DND-41 (cell line): ENCODE measurements around the gene MX2.

Source experiments
- ATAC-seq: fragments of 200-7000 bp; cut with Tn5 transposase; 3 replicates; pipeline ENCODE4 v1.9.1; 2021; ENCODE audit warnings: low read depth; ENCODE audit not compliant: insufficient read depth
- DNase-seq: peaks from one replicate; pipeline ENCODE4 v3.0.0-alpha.2; 2020
- H2AFZ ChIP-seq: 2 replicates; pipeline ENCODE4 v1.6.0; 2012; ENCODE audit warnings: low read depth, low read length
- H3K27ac ChIP-seq: 2 replicates; pipeline ENCODE4 v1.5.1; 2012; ENCODE audit warnings: low read length, inconsistent platforms
- H3K27me3 ChIP-seq: fragments of 200-600 bp; sonication (generic); 2 replicates; pipeline ENCODE4 v1.6.0; 2012; ENCODE audit warnings: low read length, mild to moderate bottlenecking, inconsistent platforms; ENCODE audit not compliant: insufficient read depth, poor library complexity
- H3K36me3 ChIP-seq: 2 replicates; pipeline ENCODE4 v1.5.1; 2012; ENCODE audit warnings: low read length, inconsistent platforms; ENCODE audit not compliant: insufficient read depth
- H3K4me1 ChIP-seq: 2 replicates; pipeline ENCODE4 v1.5.1; 2012; ENCODE audit warnings: mild to moderate bottlenecking, low read length; ENCODE audit not compliant: insufficient read depth
- H3K4me2 ChIP-seq: 2 replicates; pipeline ENCODE4 v1.6.0; 2012; ENCODE audit warnings: mild to moderate bottlenecking, moderate library complexity, low read length, inconsistent platforms; ENCODE audit not compliant: insufficient read depth
- H3K4me3 ChIP-seq, 2 experiments: fragments of 200-600 bp in 1 of 2; shearing (Covaris generic) in 1 of 2; 2 replicates each; pipeline ENCODE4 v1.5.1; 2012 to 2016; ENCODE audit warnings: inconsistent platforms in 2 of 2, low read length in 2 of 2, mild to moderate bottlenecking in 2 of 2, low read depth in 1 of 2, moderate library complexity in 1 of 2
- H3K79me2 ChIP-seq: 2 replicates; pipeline ENCODE4 v1.6.0; 2012; ENCODE audit warnings: low read length, inconsistent platforms; ENCODE audit not compliant: insufficient read depth
- H3K9ac ChIP-seq: 2 replicates; pipeline ENCODE4 v1.6.0; 2012; ENCODE audit warnings: low read depth, mild to moderate bottlenecking, inconsistent platforms, low read length, moderate library complexity
- H3K9me3 ChIP-seq: 2 replicates; pipeline ENCODE4 v1.5.1; 2012; ENCODE audit warnings: low read length, moderate library complexity, mild to moderate bottlenecking, inconsistent platforms; ENCODE audit not compliant: insufficient read depth, severe bottlenecking
- H4K20me1 ChIP-seq: 2 replicates; pipeline ENCODE4 v1.6.0; 2012; ENCODE audit warnings: low read length; ENCODE audit not compliant: insufficient read depth
- EZH2 ChIP-seq: IDR thresholded peaks from 3 replicates; pipeline ENCODE4 v1.6.1; 2012; ENCODE audit warnings: borderline replicate concordance, low read depth, mild to moderate bottlenecking, moderate library complexity, low read length, inconsistent platforms; ENCODE audit not compliant: severe bottlenecking
- TF ChIP-seq, protein P1 (sequence below): IDR thresholded peaks from 2 replicates; pipeline ENCODE4 v1.5.1; 2012; ENCODE audit warnings: borderline replicate concordance, low read length, moderate library complexity, mild to moderate bottlenecking; ENCODE audit not compliant: poor library complexity, severe bottlenecking; ENCODE audit errors: extremely low read depth

MX2 gene

DNA sequence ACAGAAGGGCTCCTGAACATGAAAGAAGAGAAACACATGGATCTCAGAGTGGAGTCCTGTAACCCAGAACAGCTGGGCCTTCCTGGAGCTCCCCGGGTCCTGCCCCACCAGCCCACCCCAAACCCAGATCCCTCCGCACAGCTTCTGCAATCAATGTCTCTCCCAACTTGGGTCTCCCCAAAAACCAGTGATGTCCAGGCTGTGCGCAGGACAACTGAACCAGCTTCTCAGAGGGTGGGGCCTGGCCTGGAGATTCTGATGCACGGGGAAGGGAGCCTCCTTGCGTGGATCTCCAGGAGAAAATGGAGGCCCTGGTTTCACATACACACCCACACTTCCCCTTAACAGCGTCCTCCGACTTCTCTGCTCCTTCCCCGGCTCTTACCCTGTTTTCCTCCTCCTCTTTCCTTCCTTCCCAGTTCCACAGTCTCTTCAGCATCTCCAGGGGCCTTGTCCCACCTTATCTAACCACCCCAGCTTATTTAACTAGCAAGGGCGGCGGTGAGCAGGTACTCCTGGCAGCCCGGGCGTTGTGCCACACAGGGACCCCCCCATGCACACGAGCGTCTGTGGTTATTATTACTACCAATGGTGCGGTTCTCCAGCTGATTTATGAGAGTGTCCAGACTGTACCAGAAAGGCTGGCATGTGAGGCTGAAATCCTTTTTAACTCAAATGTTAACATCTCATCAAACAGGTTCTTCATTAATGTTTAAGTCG is 11.2 kb upstream of the MX2 start:
- Histone ChIP-seq H3K79me2 (no peaks in the 10 kb centered on the region), H3K4me2 (no peak overlapping the region), H4K20me1 (no peaks in the 10 kb centered on the region), H2AFZ (no peak overlapping the region), H3K27me3 (peaks cover 4% of the 10 kb centered on the region), H3K27ac (no peak overlapping the region), H3K4me3 (no peak overlapping the region), H3K9ac (no peak overlapping the region), H3K9me3 (no peaks in the 10 kb centered on the region), H3K4me1 (no peaks in the 10 kb centered on the region), H3K36me3 (no peaks in the 10 kb centered on the region)
- DNase-seq (no peak), ATAC-seq (no peak)
- no peak for TF ChIP-seq EZH2
- TF ChIP-seq, protein P1, sequence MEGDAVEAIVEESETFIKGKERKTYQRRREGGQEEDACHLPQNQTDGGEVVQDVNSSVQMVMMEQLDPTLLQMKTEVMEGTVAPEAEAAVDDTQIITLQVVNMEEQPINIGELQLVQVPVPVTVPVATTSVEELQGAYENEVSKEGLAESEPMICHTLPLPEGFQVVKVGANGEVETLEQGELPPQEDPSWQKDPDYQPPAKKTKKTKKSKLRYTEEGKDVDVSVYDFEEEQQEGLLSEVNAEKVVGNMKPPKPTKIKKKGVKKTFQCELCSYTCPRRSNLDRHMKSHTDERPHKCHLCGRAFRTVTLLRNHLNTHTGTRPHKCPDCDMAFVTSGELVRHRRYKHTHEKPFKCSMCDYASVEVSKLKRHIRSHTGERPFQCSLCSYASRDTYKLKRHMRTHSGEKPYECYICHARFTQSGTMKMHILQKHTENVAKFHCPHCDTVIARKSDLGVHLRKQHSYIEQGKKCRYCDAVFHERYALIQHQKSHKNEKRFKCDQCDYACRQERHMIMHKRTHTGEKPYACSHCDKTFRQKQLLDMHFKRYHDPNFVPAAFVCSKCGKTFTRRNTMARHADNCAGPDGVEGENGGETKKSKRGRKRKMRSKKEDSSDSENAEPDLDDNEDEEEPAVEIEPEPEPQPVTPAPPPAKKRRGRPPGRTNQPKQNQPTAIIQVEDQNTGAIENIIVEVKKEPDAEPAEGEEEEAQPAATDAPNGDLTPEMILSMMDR = no peak

DNA sequence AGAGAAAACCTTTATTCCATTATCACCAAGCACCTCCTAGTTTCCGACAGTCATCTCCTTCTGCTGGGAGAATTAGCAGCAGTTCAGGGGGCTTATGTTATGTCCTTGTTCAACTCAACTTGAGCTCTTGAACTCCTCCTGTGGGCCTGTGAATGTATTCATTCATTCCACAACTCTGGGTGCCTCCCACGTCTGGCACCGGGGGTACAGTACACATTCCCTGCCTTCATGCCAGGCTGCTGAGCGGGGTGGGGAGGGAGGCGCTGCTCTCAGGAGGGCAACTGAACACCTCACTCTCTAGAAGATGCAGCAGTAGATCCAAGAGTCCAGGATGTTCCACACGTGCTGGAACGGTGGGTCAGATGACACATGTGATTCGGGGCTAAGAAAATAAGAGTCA is 4.3 kb upstream of the MX2 start:
- H4K20me1 ChIP-seq = no peaks in the 10 kb centered on the region
- H3K4me2 ChIP-seq = no peak overlapping the region
- H3K27me3 ChIP-seq = peaks cover 4% of the 10 kb centered on the region
- ATAC-seq (no peak), DNase-seq (no peak)
- H3K9ac ChIP-seq = no peak overlapping the region
- H3K4me1 ChIP-seq = peaks cover 17% of the 10 kb centered on the region
- no peak overlapping the region for H3K27ac ChIP-seq
- no peak overlapping the region for H3K4me3 ChIP-seq
- H3K9me3 ChIP-seq = no peaks in the 10 kb centered on the region
- H3K79me2 ChIP-seq = no peaks in the 10 kb centered on the region
- no peaks in the 10 kb centered on the region for H3K36me3 ChIP-seq
- no peak overlapping the region for H2AFZ ChIP-seq
- no peak for TF ChIP-seq EZH2
- TF ChIP-seq, protein P1 = no peak

DNA sequence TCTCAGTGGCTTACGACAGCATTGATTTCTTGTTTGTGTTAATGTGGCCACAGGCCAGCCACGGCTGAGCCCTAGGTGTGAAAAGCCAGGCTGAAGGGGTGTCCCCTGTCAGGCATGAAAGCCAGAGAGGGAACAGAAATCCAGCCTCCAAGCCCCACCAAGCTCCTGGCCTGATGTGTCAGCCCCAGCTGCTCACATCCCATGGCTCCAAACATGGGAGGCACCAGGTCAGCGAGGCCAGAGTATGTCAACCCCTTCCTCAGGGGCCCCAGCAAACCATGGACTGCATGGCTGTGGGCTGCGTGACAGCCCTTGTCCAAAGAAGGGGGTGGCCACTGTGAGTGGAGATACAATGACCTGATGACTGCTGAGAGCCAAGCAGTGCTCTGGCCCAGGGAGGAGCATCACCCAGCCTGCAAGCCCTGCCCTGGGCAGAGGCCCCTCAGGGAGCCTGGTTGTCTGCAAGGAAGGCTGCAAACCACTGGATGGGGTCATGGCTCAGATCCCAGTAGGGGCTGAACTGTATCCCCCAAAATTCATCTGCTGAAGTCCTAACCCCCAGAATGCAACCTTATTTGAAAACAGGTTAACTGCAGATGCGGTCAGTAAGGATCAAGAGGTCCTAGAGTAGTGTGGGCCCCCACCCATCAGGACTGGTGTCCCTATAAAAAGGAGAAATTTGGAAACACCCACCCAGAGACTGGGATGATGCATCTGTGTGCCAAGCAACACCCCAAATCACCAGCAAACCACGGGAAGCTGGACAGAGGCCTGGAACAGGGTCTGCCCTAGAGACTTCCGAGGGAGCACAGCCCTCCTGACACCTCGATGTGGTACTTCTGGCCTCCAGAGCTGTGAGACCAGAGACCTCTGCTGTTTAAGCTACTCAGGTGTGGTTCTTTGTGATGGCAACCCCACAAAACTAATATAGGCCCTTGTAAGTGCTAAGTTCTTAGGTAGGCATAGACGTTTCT is 3.3 kb upstream of the MX2 start:
- Histone ChIP-seq H3K79me2 (no peaks in the 10 kb centered on the region), H2AFZ (no peak overlapping the region), H3K36me3 (no peaks in the 10 kb centered on the region), H3K27ac (no peak overlapping the region), H3K4me1 (peaks cover 27% of the 10 kb centered on the region), H3K9me3 (no peaks in the 10 kb centered on the region), H3K27me3 (peaks cover 4% of the 10 kb centered on the region), H4K20me1 (no peaks in the 10 kb centered on the region), H3K4me2 (no peak overlapping the region), H3K9ac (no peak overlapping the region), H3K4me3 (no peak overlapping the region)
- DNase-seq (no peak), ATAC-seq (no peak)
- TF ChIP-seq, protein P1 = no peak
- TF ChIP-seq EZH2 = no peak
